Stimulated activated CD8-positive, alpha-beta memory T cell treated with anti-CD3 and anti-CD28 coated beads, Interleukin-2, amount 100 ng/mL, for 1 hour (primary cell): ENCODE measurements around the gene SH3PXD2A.
A peak's percentile ranks its signal among the peaks of the same experiment; 100 is the strongest.

Experiments
- DNase-seq, 2 donors: peaks; one replicate each; pipeline ENCODE4 v3.0.0-alpha.2; 2020; ENCODE audit warnings: low read depth in 2 of 2

The SH3PXD2A gene

DNA sequence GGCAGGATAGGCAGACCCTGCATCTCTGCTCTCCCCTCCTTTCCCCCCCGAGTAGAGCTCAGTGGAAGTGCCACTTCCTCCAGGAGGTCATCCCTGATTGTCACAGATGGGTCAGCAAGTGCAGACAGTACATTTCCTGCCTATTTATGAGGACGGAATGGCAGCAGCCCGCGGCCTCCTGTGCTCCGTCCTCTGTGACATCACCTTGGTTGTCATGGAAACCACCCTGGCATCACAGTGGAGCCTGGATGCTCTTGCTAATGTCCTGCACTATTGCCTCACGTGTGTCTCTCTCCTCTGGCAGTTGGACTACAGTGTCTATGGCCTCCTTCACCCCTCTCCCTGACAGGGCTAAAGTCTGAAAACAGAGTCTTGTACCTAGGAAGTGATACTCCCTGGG lies 148.6 kb downstream of the SH3PXD2A start:
- no peak for DNase-seq

DNA sequence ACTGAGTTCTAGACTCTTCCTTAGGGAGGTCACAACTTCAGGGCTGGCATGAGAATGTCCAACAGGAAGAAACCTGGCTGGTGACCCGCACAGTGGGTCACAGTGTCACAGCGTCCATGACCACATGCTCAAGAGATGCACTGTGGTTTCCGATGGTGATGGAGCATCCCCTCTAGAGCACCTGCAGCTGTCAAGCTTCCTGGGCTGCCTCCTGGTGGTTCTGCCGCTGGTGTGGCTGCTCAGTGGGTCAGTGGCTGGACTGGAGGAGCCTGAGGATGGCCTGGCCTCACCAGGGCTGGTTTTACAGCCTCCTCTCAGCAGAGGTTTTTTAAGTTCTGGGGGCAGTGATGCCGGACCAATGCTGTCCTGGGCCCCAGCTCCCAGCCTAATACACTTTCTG lies 149.3 kb downstream of the SH3PXD2A start:
- no peak for DNase-seq

DNA sequence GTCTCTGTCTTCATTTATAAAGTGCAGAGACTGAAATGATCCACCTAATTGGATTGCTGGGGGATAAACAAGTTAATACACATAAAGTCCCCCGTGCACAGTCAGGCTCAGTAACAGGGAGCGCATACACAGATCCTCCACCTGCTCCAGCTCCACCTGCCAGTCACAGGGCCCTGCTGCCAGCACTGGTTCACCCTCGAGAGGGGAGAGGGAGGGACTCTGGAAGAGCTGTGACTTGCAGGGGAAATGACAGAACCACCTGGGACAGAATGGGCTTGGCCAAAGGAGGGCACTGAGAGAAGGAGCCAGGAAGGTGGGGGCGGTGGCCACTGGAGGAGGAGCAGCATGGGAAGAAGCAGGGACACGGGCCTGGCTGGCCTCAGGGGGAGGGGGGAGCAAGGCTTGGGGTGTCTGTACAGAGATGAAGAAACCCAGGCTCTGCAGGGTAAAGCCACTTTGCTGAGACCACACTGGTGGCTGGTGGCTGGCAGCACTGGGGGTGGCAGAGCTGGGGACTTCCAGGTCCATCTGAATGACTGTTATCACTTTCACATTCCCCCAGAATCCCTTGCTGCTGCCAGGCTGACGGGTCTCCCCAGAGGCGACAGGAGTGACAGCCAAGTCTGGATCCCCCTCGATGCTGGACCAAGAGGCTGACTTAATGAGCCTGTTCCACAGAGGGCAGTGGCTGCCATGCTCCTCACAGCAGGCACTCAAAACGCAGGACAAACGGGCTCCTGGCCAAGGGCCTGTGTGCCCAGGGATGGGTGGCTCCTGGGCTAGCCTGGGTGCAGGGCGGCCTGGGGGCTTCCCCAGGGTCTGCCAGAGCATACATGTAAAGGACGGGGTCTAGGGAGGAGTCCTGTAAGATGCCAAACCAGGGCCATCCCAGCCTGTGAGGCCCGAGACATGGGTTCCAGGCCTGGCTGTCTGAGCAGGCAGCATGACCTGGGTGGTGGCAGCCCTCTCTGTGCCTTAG lies 151.1 kb downstream of the SH3PXD2A start:
- no peak for DNase-seq

DNA sequence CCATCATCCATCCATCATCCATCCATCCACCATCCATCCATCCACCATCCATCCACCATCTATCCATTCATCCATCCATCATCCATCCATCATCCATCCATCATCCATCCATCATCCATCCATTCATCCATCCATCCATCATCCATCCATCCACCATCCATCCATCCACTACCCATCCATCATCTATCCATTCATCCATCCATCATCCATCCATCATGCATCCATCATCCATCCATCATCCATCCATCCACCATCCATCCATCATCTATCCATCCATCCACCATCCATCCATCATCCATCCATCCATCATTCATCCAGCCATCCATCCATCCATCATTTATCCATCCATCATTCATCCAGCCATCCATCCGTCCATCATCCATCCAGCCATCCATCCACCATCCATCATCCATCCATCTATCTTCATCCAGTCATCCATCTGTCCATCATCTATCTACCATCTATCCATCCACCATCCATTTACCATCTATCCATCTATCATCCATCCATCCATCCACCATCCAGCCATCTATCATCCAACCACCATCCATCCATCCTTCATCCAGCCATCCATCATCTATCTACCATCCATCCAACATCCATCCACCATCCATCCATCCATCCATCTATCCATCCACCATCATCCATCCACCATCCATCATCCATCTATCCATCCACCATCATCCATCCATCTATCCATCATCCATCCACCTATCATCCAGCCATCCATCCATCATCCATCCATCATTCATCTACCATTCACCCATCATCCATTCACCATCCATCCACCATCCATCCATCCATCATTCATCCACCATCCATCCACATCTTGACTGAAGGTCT lies 153.8 kb downstream of the SH3PXD2A start:
- DNase-seq: no peak

DNA sequence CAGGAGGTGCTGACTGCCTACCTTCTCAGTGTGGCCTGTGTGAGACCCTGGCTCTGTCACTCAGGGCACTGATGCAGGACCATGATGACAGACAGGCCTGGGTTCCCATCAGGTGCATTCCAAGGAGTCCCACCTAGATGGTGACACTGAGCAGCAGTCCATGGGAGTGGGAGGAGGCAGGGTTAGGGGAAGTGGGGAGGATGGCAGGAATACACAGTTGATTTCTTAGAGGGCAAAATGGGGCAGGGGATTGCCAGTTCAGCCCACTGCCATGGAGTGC lies 155.0 kb downstream of the SH3PXD2A start:
- DNase-seq: no peak

DNA sequence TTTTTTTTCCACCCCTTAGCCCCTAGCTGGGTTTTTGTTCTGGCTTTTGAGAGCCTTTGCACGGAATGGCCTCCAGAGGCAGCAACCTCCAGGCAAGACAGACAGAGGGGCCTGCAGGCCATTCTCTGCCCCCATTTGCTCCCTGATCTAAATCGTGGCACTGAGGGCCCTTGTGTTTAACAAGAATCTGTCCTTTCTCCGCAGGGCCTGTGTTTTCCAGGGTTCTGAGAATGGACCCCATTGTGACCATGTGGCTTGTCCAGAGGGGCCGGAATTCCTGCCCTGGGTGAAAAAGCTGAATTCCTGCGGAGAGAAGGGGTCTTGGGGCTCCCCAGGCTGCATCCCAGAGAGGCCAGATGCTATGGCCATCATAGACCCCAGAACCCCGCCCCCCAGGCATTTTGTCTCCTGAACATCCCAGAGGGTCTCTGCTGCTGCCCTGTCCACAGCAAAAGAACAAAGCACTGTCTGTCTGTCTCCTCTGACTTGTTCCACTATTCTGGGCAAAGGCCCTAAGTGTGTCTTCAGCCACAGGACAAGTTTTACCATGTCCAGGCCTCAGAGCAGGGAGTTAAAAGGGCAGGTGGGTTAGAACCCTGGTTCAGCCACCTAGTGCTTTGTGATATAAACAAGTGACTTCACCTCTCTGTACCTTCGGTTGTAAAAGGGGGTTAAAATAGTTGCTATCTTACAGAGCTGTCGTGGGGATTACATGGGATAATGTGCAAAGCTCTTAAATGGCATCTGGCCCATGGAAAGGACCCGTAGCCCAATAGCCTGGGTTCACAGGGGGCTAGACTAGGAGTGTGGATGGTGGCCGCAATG lies 155.6 kb downstream of the SH3PXD2A start:
- no peak for DNase-seq

DNA sequence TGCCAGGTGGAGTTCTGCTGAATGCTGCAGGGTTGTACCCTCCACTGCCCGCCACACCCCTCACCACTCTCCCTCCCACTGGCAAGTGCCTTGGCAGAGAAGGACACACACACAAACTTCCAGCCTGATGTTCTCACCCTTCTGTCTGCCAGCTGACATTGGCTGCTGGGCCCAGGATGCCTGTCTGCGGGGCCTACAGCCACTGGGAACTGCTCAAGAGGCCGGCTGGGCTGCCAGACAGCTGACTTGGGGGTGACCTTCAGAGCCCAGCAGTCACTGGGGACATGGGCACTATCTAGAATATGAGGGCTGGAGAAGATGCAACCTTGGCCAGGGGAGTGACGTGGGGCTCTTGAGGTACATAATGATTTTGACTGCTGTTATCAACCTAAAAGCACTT lies 157.1 kb downstream of the SH3PXD2A start:
- DNase-seq: no peak

DNA sequence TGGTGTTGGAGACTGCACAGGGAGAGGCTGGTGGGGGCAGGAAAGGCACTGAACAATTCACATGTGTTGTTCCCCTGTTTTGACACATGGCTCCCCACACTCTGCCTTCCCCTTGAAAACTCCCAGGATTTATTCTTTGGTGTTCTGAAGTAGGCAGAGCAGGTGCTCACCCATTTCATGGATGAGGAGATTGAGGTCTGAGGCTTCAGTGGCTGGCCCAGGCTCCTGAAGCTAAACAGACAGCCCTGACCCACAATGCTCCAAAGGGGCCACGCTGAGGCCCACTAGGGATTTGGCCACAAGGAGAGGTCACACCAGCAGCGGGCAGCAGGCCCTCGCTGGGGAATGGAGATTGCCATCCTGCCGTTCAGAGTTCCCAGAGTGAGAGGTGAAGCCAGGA lies 157.6 kb downstream of the SH3PXD2A start:
- no peak for DNase-seq

DNA sequence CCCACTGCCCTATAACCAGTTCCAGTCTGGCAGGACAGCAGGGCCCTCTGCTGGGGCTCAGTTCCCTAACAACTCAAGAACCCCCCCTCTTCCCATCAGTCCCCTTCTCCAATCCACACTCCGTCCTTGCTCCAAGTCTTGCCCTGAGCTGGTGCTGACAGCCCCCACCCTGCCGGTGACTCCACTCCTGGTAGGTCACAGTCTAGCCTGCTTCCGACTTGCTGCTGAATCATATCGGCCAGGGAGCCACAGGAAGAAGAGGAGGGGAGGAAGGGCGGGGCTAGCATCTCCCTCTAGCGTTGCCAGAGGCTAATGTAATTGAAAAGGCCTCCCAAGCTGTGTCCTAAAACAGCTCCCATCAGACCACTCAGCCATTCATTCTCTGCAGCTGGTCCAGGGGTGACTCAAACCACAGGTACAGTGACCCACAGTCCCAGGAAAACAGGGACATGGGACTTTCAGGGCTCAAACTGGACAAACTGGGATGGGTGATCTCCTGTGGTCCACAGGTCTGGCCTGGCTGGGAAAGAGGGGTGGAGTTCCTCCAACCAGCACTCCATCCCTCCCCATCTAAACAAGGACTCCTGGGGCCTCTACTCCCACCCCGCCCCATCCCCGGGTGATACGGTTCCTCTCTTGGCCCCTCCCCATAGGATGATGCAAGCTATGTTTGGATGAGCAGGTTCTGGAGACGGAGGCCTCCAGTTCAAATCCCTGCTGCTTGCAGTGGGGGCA lies 158.8 kb downstream of the SH3PXD2A start:
- peak; percentile 12 to 30 for DNase-seq

DNA sequence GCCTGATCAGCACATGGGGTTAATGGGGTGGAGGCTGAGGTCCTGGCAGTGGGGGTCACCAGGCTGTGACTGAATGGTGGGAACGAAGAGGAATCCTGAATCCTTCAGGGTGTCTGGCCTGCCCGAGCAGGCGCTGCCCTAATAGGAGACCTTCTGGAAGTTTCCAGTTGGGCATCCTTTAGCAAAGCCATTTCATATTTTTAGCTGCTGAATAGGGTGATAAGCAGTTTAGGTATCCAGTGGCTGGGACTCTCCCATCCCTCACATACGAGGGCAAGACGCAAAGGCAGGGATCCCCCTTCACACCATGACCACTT lies 159.3 kb downstream of the SH3PXD2A start:
- DNase-seq: no peak

DNA sequence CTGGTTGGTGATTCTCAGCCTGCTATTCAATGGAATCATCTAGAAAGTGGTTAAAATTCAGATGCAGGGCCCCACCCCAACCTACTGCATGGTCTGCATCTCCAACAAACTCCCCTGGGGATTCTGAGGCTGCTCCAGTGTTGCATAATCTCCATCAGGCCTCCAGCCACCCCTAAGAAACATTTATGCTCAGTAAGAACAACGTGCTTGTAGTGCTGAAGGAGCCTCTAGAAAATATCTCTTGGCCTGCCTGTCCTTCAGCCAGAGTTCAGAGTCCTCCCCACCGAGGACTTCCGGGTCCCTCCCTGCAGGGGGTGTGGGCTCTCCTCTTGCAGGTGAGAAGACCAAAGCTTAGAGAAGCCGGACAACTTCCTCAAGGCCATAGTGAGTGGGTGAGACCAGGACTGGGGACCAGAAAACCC lies 159.8 kb downstream of the SH3PXD2A start:
- DNase-seq: no peak

DNA sequence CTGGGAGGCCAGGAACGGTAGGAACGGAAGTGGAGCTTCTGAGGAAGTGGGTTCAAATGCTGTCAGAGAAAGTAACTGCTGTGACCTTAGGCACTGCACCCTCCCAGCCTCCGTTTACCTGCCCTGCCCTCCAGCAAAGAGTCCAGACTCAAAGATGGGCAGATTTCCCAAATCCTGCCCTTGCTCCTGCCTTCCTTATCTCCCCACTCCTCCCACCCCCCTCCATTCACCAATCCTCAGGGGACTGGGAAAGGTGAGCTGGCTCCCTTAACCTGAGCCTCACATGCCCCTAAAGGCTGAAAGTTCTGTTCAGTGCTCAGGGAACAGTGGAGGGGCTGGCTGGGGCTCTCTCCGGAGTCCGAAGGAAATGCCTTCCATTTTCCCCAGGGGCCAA lies 161.6 kb downstream of the SH3PXD2A start:
- no peak for DNase-seq

DNA sequence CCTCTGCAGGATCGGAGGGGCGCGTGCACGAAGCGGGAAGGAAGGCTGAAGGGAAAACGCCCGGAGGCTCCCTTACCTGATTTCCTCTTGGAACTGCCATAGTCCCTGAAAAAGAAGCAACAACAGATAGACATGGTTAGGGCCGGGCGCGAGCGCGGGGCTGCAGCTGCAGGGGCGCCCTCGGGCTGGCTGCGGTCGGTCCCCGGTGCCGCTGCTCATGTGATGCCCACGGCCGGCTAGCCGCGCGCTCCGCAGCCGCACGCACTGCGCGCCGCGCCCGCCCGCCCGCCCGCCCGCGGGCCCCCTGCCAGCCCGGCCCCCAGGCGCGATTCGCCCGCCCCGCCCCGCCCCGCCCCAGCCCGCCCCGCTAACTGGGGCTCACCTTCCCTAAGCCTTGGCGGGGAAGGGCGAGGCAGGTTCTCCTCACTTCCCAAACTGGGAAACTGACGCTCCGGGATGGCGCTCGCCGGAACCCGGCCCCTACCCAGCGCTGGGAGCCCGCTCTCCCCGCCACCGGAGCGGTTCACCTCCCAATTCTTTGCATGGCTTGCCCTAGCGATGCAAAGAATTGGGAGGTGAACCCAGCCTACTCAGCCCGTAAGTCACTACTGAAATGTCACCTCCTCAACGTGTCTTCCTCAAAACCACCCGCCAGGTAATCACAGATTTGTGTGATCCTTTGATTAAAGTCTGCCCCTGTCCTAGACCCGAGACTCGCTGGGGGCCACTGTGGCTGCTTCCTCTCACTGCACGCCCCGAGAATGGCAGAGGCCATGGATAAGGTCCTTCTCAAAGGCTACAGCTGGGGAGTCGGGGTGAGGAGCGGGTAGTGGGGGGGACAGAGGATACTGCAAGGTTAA lies 162.2 kb downstream of the SH3PXD2A start:
- DNase-seq: no peak

DNA sequence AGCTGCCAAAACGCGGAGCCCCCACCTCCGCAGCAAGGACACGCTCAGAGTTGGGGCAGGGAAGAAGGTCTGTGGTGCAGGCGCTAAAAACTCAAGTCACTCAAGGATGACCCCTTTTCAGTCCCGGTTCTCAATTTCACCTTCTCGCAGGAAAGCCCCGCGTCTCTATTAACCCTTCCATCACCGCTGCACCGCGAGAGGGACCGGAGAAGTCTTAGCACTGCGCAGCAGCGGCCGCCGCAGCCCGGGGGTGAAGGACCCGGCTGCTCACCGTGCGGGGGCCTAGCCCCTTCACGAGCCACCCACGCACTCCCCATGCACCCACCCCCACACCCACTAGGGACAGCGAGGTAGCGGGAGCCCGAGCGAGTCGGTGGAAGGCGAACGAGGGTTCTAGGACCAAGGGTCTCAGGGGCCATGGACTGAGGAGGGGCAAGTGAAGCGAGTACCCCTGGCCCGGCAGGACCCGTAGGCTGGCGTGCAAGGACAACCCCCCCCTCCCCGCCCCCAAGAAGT lies 162.9 kb downstream of the SH3PXD2A start:
- no peak for DNase-seq

DNA sequence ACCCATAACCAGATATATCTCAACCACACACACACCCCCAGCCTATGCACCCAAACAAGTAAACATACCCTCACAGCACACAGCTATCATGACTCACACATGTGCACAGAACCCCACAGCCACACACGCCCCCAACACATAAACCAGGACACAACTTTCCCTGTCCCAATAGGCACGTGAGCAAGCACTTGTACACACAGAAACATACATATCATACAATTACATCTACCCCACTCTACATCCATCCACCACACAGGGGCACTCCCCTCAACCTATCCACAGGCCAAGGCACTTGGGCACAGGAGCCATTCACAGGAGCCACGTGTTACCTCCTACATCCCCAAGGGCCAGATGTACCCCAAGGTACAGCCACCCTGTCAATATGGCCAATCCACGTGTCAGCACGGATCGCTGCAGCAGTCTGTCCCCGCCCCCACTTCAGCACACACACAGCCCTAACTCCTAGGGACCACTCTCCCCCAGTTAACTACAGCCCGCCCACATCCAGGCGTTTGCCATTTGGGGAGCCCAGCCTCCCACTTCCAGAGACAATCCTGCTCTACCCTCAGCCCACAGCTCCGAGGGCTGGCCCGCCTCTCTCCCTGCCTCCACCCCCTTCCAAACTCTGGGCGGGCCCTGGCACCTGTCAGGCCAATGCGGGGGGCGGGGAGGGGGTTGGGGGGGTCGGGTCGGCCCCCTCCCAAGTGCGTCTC lies 163.5 kb downstream of the SH3PXD2A start:
- no peak for DNase-seq

DNA sequence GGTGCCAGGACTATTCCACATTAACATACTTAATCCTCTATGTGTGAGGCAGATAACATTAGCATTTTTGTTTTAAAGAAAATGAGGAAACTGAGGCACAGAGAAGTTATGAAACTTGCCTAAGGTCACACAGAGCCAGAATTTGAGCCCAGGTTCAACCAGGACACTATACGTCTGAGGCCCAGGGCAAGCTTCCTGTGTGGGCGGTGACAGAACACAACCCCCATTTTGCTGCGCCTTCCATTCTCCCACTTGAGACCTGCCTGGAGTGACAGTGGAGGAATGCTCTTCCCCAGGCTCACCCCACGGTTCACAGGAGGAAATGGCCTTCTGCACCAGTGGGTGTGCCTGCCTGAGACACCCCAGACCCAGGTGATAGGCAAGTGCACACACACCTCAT lies 164.1 kb downstream of the SH3PXD2A start:
- DNase-seq: no peak

DNA sequence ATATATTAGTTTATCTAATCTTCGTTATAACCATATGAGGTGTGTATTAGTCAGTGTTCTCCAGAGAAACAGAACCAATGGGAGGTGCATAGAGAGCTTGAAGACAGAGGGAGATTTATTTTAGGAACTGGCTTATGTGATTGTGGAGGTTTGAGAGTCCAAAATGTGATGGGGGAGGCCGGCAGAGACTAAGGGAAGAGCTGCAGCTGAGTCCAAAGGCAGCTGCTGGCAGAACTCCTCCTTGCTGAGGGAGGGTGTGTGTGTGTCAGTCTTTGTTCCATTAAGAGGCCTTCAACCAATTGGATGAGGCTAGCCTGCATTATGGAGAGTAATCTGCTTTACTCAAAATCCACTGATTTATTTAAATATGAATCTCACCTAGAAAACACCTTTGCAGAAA lies 165.1 kb downstream of the SH3PXD2A start:
- DNase-seq: no peak

DNA sequence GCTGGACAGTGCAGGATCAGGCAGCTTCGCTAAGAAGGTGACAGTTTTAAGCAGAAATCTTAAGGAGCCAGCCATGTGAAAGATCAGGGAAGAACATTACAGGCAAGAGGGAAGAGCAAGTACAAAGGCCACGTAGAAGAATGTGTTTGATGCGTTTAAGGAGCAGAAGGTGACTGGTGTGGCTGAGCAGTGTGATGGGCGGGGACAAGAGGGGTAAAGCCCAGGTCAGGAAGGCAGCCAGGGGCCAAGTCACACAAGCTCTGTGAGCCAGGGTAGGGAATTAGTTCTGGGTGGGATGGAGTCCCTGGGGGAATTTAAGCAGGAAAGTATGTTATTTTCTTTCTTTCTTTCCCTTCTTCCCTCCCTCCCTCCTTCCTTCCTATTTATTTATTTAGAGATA lies 166.9 kb downstream of the SH3PXD2A start:
- DNase-seq: no peak

DNA sequence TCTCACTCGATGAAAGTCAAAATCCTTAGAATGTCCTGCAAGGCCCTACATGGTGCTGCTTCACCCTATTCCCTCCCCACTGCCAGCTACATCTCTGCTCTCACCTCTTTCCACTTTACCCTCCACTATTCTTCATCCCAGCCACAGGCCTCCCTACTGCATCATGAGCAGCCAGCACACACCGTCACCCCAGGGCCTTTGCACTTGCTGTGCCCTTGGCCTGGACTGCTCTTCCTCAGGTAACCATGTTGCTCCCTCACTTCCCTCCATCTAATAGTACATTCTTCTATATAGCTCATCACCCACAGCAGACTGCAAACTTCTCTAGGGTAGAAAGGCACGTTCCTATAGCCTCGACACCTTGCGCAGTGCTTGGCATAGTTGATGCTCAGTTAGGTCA lies 167.7 kb downstream of the SH3PXD2A start:
- no peak for DNase-seq

DNA sequence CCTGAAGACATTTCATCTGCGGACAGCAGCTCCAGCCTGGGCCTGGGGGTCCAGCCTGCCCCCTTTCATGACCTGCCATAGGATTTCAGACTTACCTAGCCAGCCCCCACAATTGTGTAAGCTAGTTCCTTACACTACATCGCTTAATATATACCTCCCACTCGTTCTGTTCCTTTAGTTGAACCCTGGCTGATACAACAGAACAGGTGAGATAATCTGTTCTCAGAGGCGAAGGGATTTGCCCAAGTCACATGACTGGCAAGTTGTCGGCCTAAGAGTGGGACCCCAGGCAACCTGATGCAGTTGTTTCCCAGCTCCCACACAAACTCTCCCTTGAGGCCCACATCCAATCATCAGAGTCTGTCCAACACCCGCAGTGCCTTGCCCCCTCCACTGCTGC lies 168.2 kb downstream of the SH3PXD2A start:
- no peak for DNase-seq
